GM12874 (cell line): ENCODE results near the gene PAK5.

Source experiments
- CTCF ChIP-seq: IDR thresholded peaks from 2 replicates; pipeline ENCODE4 v1.5.1; 2011; ENCODE audit warnings: low read depth, mild to moderate bottlenecking, control low read depth, low read length, moderate library complexity; ENCODE audit not compliant: insufficient read depth

Gene PAK5

GRCh38 chr20:9507544-9508239 is 331.2 kb downstream of the PAK5 start:
- TF ChIP-seq CTCF = no peak

GRCh38 chr20:9506964-9507369 is 331.9 kb downstream of the PAK5 start:
- TF ChIP-seq CTCF = no peak

GRCh38 chr20:9506280-9506821 is 332.5 kb downstream of the PAK5 start:
- TF ChIP-seq CTCF = no peak

- no peak for TF ChIP-seq CTCF
These were observed 335.2 kb downstream of the PAK5 start for GRCh38 chr20:9503526-9504245.

GRCh38 chr20:9501473-9501872 is 337.4 kb downstream of the PAK5 start:
- no peak for TF ChIP-seq CTCF

- no peak for TF ChIP-seq CTCF
These were observed 338.8 kb downstream of the PAK5 start for GRCh38 chr20:9500121-9500520.

- TF ChIP-seq CTCF = no peak
These were observed 339.6 kb downstream of the PAK5 start for GRCh38 chr20:9499126-9499899.
